ENCODE data around the gene ITPKC. TPM values are rescaled to one million over a fixed set of nuclear protein-coding genes. Genes with fewer than 3 reads are reported as not detected.

The ITPKC gene
- total and polyA plus RNA-seq, 2 of the 13 experiments (the other 11 are each of a cell fraction or from before 2014, with no cell fraction given): 6.9 to 11.2 TPM

DNA sequence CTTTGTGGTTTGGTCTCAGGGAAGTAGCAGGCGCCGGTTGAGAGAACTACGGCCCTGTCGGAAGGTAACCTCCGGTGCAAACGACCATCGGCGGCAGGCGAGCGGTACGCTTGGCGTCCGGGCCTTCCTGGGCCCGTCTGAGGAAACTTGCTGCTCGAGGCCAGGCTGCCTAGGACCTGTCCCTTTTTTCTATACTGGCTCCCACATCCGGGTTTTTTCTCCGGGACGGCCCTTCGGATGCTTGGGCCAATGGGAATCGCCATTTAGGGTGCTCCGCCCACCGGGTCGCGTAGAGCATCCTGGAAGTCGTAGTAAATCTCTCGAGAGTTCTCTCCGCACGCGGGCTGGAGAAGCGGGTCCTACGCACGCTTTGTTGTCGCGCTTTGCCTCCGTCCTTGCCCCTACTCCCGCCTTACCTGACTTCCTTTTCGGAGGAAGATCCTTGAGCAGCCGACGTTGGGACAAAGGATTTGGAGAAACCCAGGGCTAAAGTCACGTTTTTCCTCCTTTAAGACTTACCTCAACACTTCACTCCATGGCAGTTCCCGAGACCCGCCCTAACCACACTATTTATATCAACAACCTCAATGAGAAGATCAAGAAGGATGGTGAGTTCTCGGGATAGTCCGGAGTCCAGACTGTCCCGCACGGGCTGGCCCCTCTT lies 34.1 kb downstream of the ITPKC start, which contains the start of gene SNRPA (continued):
- TF ChIP-seq FLYWCH1 (CRISPR knock-in tag; IDR thresholded peaks at IDR 0.05): no peak
- no peak for TF ChIP-seq CBX1 (IDR thresholded peaks at IDR 0.05; ENCODE audit: low read depth)
- TF ChIP-seq ZNF766 (CRISPR knock-in tag; IDR thresholded peaks at IDR 0.05; ENCODE audit: borderline replicate concordance): peak; percentile 74; the same call in 1 of the 2 replicates
- TF ChIP-seq ZNF33A (CRISPR knock-in tag; IDR thresholded peaks at IDR 0.05; ENCODE audit: borderline replicate concordance): no peak
- TF ChIP-seq SKI (IDR thresholded peaks at IDR 0.05; ENCODE audit: partially characterized antibody): no peak
- TF ChIP-seq CREM (IDR thresholded peaks at IDR 0.05): 0 out of 2 replicates have a peak, but pooled peaks have one; percentile 8
- no peak for TF ChIP-seq CREM (CRISPR knock-in tag; IDR thresholded peaks at IDR 0.05)
- no peak for TF ChIP-seq ZBTB2 (CRISPR knock-in tag; IDR thresholded peaks at IDR 0.05; ENCODE audit: low read depth)
- TF ChIP-seq ZSCAN5A (CRISPR knock-in tag; IDR thresholded peaks at IDR 0.05; ENCODE audit: borderline replicate concordance): 0 out of 2 replicates have a peak, but pooled peaks have one; percentile 47
- no peak for TF ChIP-seq ZNF576 (CRISPR knock-in tag; IDR thresholded peaks at IDR 0.05)
- TF ChIP-seq KLF13 (CRISPR knock-in tag; IDR thresholded peaks at IDR 0.05): no peak
- no peak for TF ChIP-seq SP140L (CRISPR knock-in tag; IDR thresholded peaks at IDR 0.05; ENCODE audit: borderline replicate concordance)
- TF ChIP-seq, protein P1, sequence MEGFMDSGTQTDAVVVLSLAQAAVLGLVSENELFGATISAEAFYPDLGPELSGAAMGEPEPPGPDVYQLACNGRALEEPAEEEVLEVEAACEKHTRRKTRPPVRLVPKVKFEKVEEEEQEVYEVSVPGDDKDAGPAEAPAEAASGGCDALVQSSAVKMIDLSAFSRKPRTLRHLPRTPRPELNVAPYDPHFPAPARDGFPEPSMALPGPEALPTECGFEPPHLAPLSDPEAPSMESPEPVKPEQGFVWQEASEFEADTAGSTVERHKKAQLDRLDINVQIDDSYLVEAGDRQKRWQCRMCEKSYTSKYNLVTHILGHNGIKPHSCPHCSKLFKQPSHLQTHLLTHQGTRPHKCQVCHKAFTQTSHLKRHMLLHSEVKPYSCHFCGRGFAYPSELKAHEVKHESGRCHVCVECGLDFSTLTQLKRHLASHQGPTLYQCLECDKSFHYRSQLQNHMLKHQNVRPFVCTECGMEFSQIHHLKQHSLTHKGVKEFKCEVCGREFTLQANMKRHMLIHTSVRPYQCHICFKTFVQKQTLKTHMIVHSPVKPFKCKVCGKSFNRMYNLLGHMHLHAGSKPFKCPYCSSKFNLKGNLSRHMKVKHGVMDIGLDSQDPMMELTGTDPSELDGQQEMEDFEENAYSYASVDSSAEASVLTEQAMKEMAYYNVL (CRISPR knock-in tag; IDR thresholded peaks at IDR 0.05; ENCODE audit: borderline replicate concordance): peak; percentile 56; the same call in 1 of the 2 replicates
- TF ChIP-seq, protein P2, sequence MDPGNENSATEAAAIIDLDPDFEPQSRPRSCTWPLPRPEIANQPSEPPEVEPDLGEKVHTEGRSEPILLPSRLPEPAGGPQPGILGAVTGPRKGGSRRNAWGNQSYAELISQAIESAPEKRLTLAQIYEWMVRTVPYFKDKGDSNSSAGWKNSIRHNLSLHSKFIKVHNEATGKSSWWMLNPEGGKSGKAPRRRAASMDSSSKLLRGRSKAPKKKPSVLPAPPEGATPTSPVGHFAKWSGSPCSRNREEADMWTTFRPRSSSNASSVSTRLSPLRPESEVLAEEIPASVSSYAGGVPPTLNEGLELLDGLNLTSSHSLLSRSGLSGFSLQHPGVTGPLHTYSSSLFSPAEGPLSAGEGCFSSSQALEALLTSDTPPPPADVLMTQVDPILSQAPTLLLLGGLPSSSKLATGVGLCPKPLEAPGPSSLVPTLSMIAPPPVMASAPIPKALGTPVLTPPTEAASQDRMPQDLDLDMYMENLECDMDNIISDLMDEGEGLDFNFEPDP (CRISPR knock-in tag; conservative IDR thresholded peaks at IDR 0.05): no peak
- TF ChIP-seq RNF2 (conservative IDR thresholded peaks at IDR 0.05; ENCODE audit: low read depth): peak; percentile 18; the same call in 1 of the 2 replicates
- TF ChIP-seq, protein P3, sequence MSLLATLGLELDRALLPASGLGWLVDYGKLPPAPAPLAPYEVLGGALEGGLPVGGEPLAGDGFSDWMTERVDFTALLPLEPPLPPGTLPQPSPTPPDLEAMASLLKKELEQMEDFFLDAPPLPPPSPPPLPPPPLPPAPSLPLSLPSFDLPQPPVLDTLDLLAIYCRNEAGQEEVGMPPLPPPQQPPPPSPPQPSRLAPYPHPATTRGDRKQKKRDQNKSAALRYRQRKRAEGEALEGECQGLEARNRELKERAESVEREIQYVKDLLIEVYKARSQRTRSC (CRISPR knock-in tag; IDR thresholded peaks at IDR 0.05; ENCODE audit: low read depth): no peak
- TF ChIP-seq BRD4 (CRISPR knock-in tag; IDR thresholded peaks at IDR 0.05): peak; percentile 71; the same call in 1 of the 2 replicates
- TF ChIP-seq, protein P4, sequence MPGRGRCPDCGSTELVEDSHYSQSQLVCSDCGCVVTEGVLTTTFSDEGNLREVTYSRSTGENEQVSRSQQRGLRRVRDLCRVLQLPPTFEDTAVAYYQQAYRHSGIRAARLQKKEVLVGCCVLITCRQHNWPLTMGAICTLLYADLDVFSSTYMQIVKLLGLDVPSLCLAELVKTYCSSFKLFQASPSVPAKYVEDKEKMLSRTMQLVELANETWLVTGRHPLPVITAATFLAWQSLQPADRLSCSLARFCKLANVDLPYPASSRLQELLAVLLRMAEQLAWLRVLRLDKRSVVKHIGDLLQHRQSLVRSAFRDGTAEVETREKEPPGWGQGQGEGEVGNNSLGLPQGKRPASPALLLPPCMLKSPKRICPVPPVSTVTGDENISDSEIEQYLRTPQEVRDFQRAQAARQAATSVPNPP (CRISPR knock-in tag; IDR thresholded peaks at IDR 0.05): 0 out of 2 replicates have a peak, but pooled peaks have one; percentile 63
- TF ChIP-seq E2F2 (CRISPR knock-in tag; IDR thresholded peaks at IDR 0.05; ENCODE audit: borderline replicate concordance): no peak; the same call in 1 of the 2 replicates

Measured in HepG2 (cell line).